ENCODE measurements around the gene KRT12. TPM values are rescaled to one million over a fixed set of nuclear protein-coding genes. Genes with fewer than 3 reads are reported as not detected.

The KRT12 gene
- total and polyA plus RNA-seq, 4 donors: not detected

GRCh38 chr17:40841246-40841645 is 25.8 kb downstream of the KRT12 start (continued):
- TF ChIP-seq CTCF (IDR thresholded peaks at IDR 0.05; ENCODE audit: low read depth, low read length, missing input control): no peak
- no peak for TF ChIP-seq HNF4G (IDR thresholded peaks at IDR 0.05)

- 83% methylated on average over 3 of the region's 3 CpGs for WGBS
These were observed 27.8 kb downstream of the KRT12 start for GRCh38 chr17:40839194-40839593.

GRCh38 chr17:40836020-40836419 is 31.0 kb downstream of the KRT12 start:
- DNase-seq (ENCODE audit: low spot score): no peak
- Histone ChIP-seq H3K9me3 (ENCODE audit: control insufficient read depth in 4 of 4, low read length in 3 of 4) (no peaks in the 10 kb centered on the region), H3K4me1 (ENCODE audit: control insufficient read depth in 4 of 4, insufficient read depth in 4 of 4, low read length in 3 of 4) (no peaks in the 10 kb centered on the region), H3K36me3 (ENCODE audit: control insufficient read depth in 4 of 4, insufficient read depth in 3 of 4, low read depth in 1 of 4, low read length in 3 of 4) (peaks cover 0 to 11% (median 0%) of the 10 kb centered on the region in 4 donors), H3K9ac (ENCODE audit: low read depth in 1 of 2, low read length in 2 of 2) (no peak overlapping the region), H3K27me3 (ENCODE audit: control insufficient read depth in 4 of 4, insufficient read depth in 4 of 4, low read length in 3 of 4) (no peaks in the 10 kb centered on the region), H3K4me3 (ENCODE audit: low read depth in 1 of 3, low read length in 3 of 3) (no peak overlapping the region), H3K27ac (ENCODE audit: low read depth in 1 of 2, low read length in 2 of 2) (no peak overlapping the region)
- 97% methylated on average over 4 of the region's 4 CpGs for WGBS
- no peak for TF ChIP-seq EGR1 (IDR thresholded peaks at IDR 0.05; ENCODE audit: low read depth in 2 of 2)

More at GRCh38 chr17:40839194-40839593, 27.8 kb downstream of the KRT12 start:
- Histone ChIP-seq H3K9me3 (ENCODE audit: control insufficient read depth in 4 of 4, low read length in 3 of 4) (no peaks in the 10 kb centered on the region), H3K27me3 (ENCODE audit: control insufficient read depth in 4 of 4, insufficient read depth in 4 of 4, low read length in 3 of 4) (no peaks in the 10 kb centered on the region), H3K4me3 (ENCODE audit: low read depth in 1 of 3, low read length in 3 of 3) (no peak overlapping the region), H3K27ac (ENCODE audit: low read depth in 1 of 2, low read length in 2 of 2) (no peak overlapping the region), H3K4me1 (ENCODE audit: control insufficient read depth in 4 of 4, insufficient read depth in 4 of 4, low read length in 3 of 4) (no peaks in the 10 kb centered on the region), H3K9ac (ENCODE audit: low read depth in 1 of 2, low read length in 2 of 2) (no peak overlapping the region), H3K36me3 (ENCODE audit: control insufficient read depth in 4 of 4, insufficient read depth in 3 of 4, low read depth in 1 of 4, low read length in 3 of 4) (peaks cover 0 to 9% (median 0%) of the 10 kb centered on the region in 4 donors)
- no peak for DNase-seq (ENCODE audit: low spot score)
- no peak for TF ChIP-seq FOXA2 (IDR thresholded peaks at IDR 0.05)
- TF ChIP-seq NR2F2 (IDR thresholded peaks at IDR 0.05): no peak
- TF ChIP-seq GABPA (IDR thresholded peaks at IDR 0.05 in 1 of 2, conservative IDR thresholded peaks at IDR 0.05 in 1 of 2): no peak
- TF ChIP-seq TAF1 (conservative IDR thresholded peaks at IDR 0.05): no peak
- no peak for TF ChIP-seq JUND (IDR thresholded peaks at IDR 0.05)
- TF ChIP-seq HNF4G (IDR thresholded peaks at IDR 0.05): no peak
- TF ChIP-seq RXRA (IDR thresholded peaks at IDR 0.05): no peak

- no peak overlapping the region for H3K4me3 ChIP-seq (ENCODE audit: low read depth in 1 of 3, low read length in 3 of 3)
These were observed 33.1 kb downstream of the KRT12 start for GRCh38 chr17:40833882-40834281.

More at GRCh38 chr17:40833882-40834281, 33.1 kb downstream of the KRT12 start:
- no peak overlapping the region for H3K9ac ChIP-seq (ENCODE audit: low read depth in 1 of 2, low read length in 2 of 2)
- no peaks in the 10 kb centered on the region for H3K9me3 ChIP-seq (ENCODE audit: control insufficient read depth in 4 of 4, low read length in 3 of 4)
- DNase-seq (ENCODE audit: low spot score): no peak
- H3K4me1 ChIP-seq (ENCODE audit: control insufficient read depth in 4 of 4, insufficient read depth in 4 of 4, low read length in 3 of 4): no peaks in the 10 kb centered on the region
- H3K36me3 ChIP-seq (ENCODE audit: control insufficient read depth in 4 of 4, insufficient read depth in 3 of 4, low read depth in 1 of 4, low read length in 3 of 4): peaks cover 0 to 11% (median 0%) of the 10 kb centered on the region in 4 donors
- H3K27me3 ChIP-seq (ENCODE audit: control insufficient read depth in 4 of 4, insufficient read depth in 4 of 4, low read length in 3 of 4): no peaks in the 10 kb centered on the region
- H3K27ac ChIP-seq (ENCODE audit: low read depth in 1 of 2, low read length in 2 of 2): no peak overlapping the region
- TF ChIP-seq SP1 (IDR thresholded peaks at IDR 0.05) (no peak), HNF4G (IDR thresholded peaks at IDR 0.05) (no peak), YY1 (IDR thresholded peaks at IDR 0.05) (no peak), JUND (IDR thresholded peaks at IDR 0.05) (no peak), MAX (IDR thresholded peaks at IDR 0.05) (no peak)

Data from liver (tissue), 9 donors.